HepG2 (cell line): ENCODE results near the gene STK39. TPM values are rescaled to one million over a fixed set of nuclear protein-coding genes. Genes with fewer than 3 reads are reported as not detected.

Experiments
- ATAC-seq: fragments of 200-7000 bp; cut with Tn5 transposase; 3 replicates; pipeline ENCODE4 v1.9.1; 2020; ENCODE audit warnings: mild to moderate bottlenecking, moderate library complexity
- BruUV-seq: library from RNA; stranded (reverse); fragments of 400-500 nt; replicated peaks from 2 replicates; lab custom pipeline; 2021; lab: Mats Ljungman, UMichigan
- CTCF ChIA-PET: fragments of 300-600 bp; formaldehyde crosslinking; extraction: SDS; loops from one replicate; lab custom pipeline; 2021; ENCODE audit warnings: low total read pairs, inconsistent platforms, low intra/inter-chr PET ratio; lab: Yijun Ruan, JAX
- POLR2A ChIA-PET: fragments of 350-600 bp; sonication (Branson Sonifier 250); formaldehyde crosslinking; loops from one replicate; lab custom pipeline; 2020; ENCODE audit warnings: antibody characterized with exemption, inconsistent platforms; lab: Yijun Ruan, JAX
- DNase-seq: peaks from one replicate; pipeline ENCODE4 v3.0.0-alpha.2; 2015; ENCODE audit warnings: low spot score
- FAIRE-seq: peaks from 3 replicates; lab custom pipeline; 2011; peaks lifted over from hg19 to GRCh38; lab: Jason Lieb, UNC
- H2AFZ ChIP-seq: one replicate; pipeline ENCODE4 v1.6.1; 2011; ENCODE audit warnings: low read length, inconsistent platforms
- H3K27ac ChIP-seq: fragments of 300-600 bp; 3 replicates; pipeline ENCODE4 v1.8.0; 2011; ENCODE audit warnings: mixed run types, mild to moderate bottlenecking, mixed read lengths, low read length, inconsistent platforms; ENCODE audit not compliant: insufficient read depth; ENCODE audit errors: extremely low read length
- H3K27me3 ChIP-seq, 2 experiments: fragments of 200-600 bp in 1 of 2; 2 replicates in 1 of 2; 3 replicates in 1 of 2; pipeline versions ENCODE4 v1.6.0 to v1.8.0; 2011; ENCODE audit warnings: low read length in 2 of 2, mild to moderate bottlenecking in 2 of 2, moderate library complexity in 2 of 2, inconsistent platforms in 1 of 2; ENCODE audit not compliant: insufficient read depth in 2 of 2, control insufficient read depth in 1 of 2
- H3K36me3 ChIP-seq, 2 experiments: fragments of 200-600 bp in 1 of 2; replicated peaks in 1 of 2; 2 replicates in 1 of 2; 3 replicates in 1 of 2; pipeline versions ENCODE4 v1.5.1 to v1.8.0; 2011; ENCODE audit warnings: low read length in 2 of 2, inconsistent platforms in 1 of 2; ENCODE audit not compliant: insufficient read depth in 2 of 2, control insufficient read depth in 1 of 2
- H3K4me1 ChIP-seq: 2 replicates; pipeline ENCODE4 v1.5.1; 2012; ENCODE audit warnings: low read length, inconsistent platforms; ENCODE audit not compliant: insufficient read depth
- H3K4me2 ChIP-seq: 2 replicates; pipeline ENCODE4 v1.6.0; 2011; ENCODE audit warnings: low read depth, low read length, inconsistent platforms
- H3K4me3 ChIP-seq, 3 experiments: fragments of 200-600 bp in 1 of 3; sonication (generic), shearing (Covaris generic) in 1 of 3; replicated peaks in 1 of 3; 2 replicates each; pipeline ENCODE4 v1.5.1; 2011 to 2016; ENCODE audit warnings: low read length in 3 of 3, inconsistent platforms in 2 of 3, low read depth in 2 of 3, mild to moderate bottlenecking in 2 of 3, control low read depth in 1 of 3, mixed read lengths in 1 of 3; ENCODE audit not compliant: insufficient read depth in 1 of 3
- H3K79me2 ChIP-seq: one replicate; pipeline ENCODE4 v1.6.1; 2011; ENCODE audit warnings: low read length, inconsistent platforms; ENCODE audit not compliant: insufficient read depth
- H3K9ac ChIP-seq: 2 replicates; pipeline ENCODE4 v1.6.0; 2011; ENCODE audit warnings: mild to moderate bottlenecking, low read depth, low read length, inconsistent platforms; ENCODE audit not compliant: insufficient read depth
- H3K9me3 ChIP-seq: 2 replicates; pipeline ENCODE4 v1.5.1; 2012; ENCODE audit warnings: mild to moderate bottlenecking, low read length
- H4K20me1 ChIP-seq: 2 replicates; pipeline ENCODE4 v1.6.0; 2011; ENCODE audit warnings: inconsistent platforms, mild to moderate bottlenecking, low read length, moderate library complexity; ENCODE audit not compliant: insufficient read depth
- ASH2L ChIP-seq: fragments of 300-600, 200-600 bp; sonication (generic); IDR thresholded peaks from 2 replicates; pipeline ENCODE4 v1.7.0; 2017; ENCODE audit warnings: low read depth, mild to moderate bottlenecking, moderate library complexity, mixed read lengths, low read length; ENCODE audit not compliant: insufficient read length
- BRD4 ChIP-seq: sonication (generic); formaldehyde crosslinking; IDR thresholded peaks from 2 replicates; pipeline ENCODE4 v1.4.0; 2020; ENCODE audit warnings: missing genetic modification reagents
- CHD2 ChIP-seq: IDR thresholded peaks from 2 replicates; pipeline ENCODE4 v1.6.1; 2011; ENCODE audit warnings: low read depth, low read length, improper control_type of control experiment
- FOXJ3 ChIP-seq: sonication (generic); formaldehyde crosslinking; IDR thresholded peaks from 2 replicates; pipeline ENCODE4 v1.4.0; 2020; ENCODE audit warnings: missing genetic modification reagents, mild to moderate bottlenecking, borderline replicate concordance
- FOXO1 ChIP-seq: sonication (generic); formaldehyde crosslinking; IDR thresholded peaks from 2 replicates; pipeline ENCODE4 v1.4.0; 2020; ENCODE audit warnings: missing genetic modification reagents
- HMG20A ChIP-seq: IDR thresholded peaks from 2 replicates; pipeline ENCODE4 v1.6.1; 2016; ENCODE audit warnings: borderline replicate concordance
- KDM5B ChIP-seq: sonication (generic); formaldehyde crosslinking; IDR thresholded peaks from 2 replicates; pipeline ENCODE4 v1.4.0; 2020; ENCODE audit warnings: missing genetic modification reagents, mild to moderate bottlenecking, borderline replicate concordance
- KLF11 ChIP-seq: IDR thresholded peaks from 2 replicates; pipeline ENCODE4 v1.6.1; 2016; ENCODE audit warnings: missing compliant biosample characterization
- MLX ChIP-seq: IDR thresholded peaks from 2 replicates; pipeline ENCODE4 v1.6.1; 2016
- NFYC ChIP-seq: IDR thresholded peaks from 2 replicates; pipeline ENCODE4 v1.6.1; 2016; ENCODE audit warnings: missing genetic modification reagents, missing compliant biosample characterization
- PCBP1 ChIP-seq: fragments of 200-400 bp; formaldehyde crosslinking; IDR thresholded peaks from 2 replicates; pipeline ENCODE4 v1.6.1; 2017; ENCODE audit warnings: mild to moderate bottlenecking, low read depth, low read length, borderline replicate concordance
- SOX6 ChIP-seq, 2 experiments: fragments of 450-650 bp in 1 of 2; sonication (generic) in 1 of 2; formaldehyde crosslinking in 1 of 2; IDR thresholded peaks; 2 replicates each; pipeline versions ENCODE4 v1.4.0 to v1.6.1; 2017 to 2020; ENCODE audit warnings: antibody characterized with exemption in 1 of 2, mild to moderate bottlenecking in 1 of 2, missing genetic modification reagents in 1 of 2
- SRY ChIP-seq: sonication (generic); formaldehyde crosslinking; IDR thresholded peaks from 2 replicates; pipeline ENCODE4 v1.8.0; 2022; ENCODE audit warnings: mild to moderate bottlenecking, missing genetic modification reagents
- TBX3 ChIP-seq: fragments of 450-650 bp; IDR thresholded peaks from 2 replicates; pipeline ENCODE4 v1.6.1; 2017; ENCODE audit warnings: antibody characterized with exemption, mild to moderate bottlenecking, inconsistent platforms, borderline replicate concordance
- ZFP41 ChIP-seq: sonication (generic); formaldehyde crosslinking; IDR thresholded peaks from 2 replicates; pipeline ENCODE4 v1.4.0; 2020; ENCODE audit warnings: mild to moderate bottlenecking, missing genetic modification reagents, borderline replicate concordance
- ZNF574 ChIP-seq: sonication (generic); formaldehyde crosslinking; IDR thresholded peaks from 2 replicates; pipeline ENCODE4 v1.4.0; 2020; ENCODE audit warnings: missing genetic modification reagents
- ZNF768 ChIP-seq: sonication (generic); formaldehyde crosslinking; IDR thresholded peaks from 2 replicates; pipeline ENCODE4 v1.4.0; 2020; ENCODE audit warnings: missing genetic modification reagents
- ZSCAN22 ChIP-seq: sonication (generic); formaldehyde crosslinking; IDR thresholded peaks from 2 replicates; pipeline ENCODE4 v1.4.0; 2020; ENCODE audit warnings: mild to moderate bottlenecking, missing genetic modification reagents
- WGBS: methylation state at CpG from one replicate; pipeline ENCODE4 v1.1.6; 2017; ENCODE audit warnings: low lambda C conversion rate; 5-methylcytosine and 5-hydroxymethylcytosine counted together
- in situ Hi-C: cut with HindIII; loops from 2 replicates; pipeline ENCODE4 v1.10.0; 2017; ENCODE audit warnings: low pct_unique_long_range_greater_than_20kb; ENCODE audit not compliant: extremely low pct_ligation_motif_present
- intact Hi-C: fragments of 100-400 bp; cut with micrococcal nuclease; formaldehyde crosslinking; loops from one replicate; pipeline ENCODE4 v1.10.0; 2022; ENCODE audit not compliant: unreplicated experiment
- polyA plus RNA-seq, 8 experiments: library from polyadenylated mRNA; depleted of rRNA in 3 of 8; stranded (reverse) in 7 of 8; unstranded in 1 of 8; fragments of >200 nt; fragmentation: Illumina TruSeq in 4 of 8; extraction: Trizol in 4 of 8; gene quantifications; 2 replicates each; pipeline versions ENCODE4 v1.2.1 to v1.2.3, GENCODE V29; 2011 to 2016; ENCODE audit warnings: low read depth in 4 of 8, missing spikeins in 1 of 8, mixed read lengths in 1 of 8; ENCODE audit not compliant: insufficient read depth in 1 of 8
- total RNA-seq, 5 experiments: library from RNA; depleted of rRNA; stranded (reverse); fragments of >200 nt; fragmentation: Illumina TruSeq; extraction: Trizol; gene quantifications; 2 replicates each; pipeline ENCODE4 v1.2.3, GENCODE V29; 2016; ENCODE audit warnings: low read depth in 1 of 5

Gene STK39
- total and polyA plus RNA-seq, 2 of the 13 experiments (the other 11 are each of a cell fraction or from before 2014, with no cell fraction given), result 27.3 to 38.4 TPM

- Histone ChIP-seq H2AFZ (no peak overlapping the region), H3K79me2 (no peaks in the 10 kb centered on the region), H3K27me3 (peaks cover 0 to 8% of the 10 kb centered on the region in 2 experiments; a peak in 3 of 5 replicates), H3K36me3 (no peaks in the 10 kb centered on the region), H4K20me1 (no peaks in the 10 kb centered on the region), H3K4me2 (no peak overlapping the region), H3K9ac (no peak overlapping the region), H3K27ac (no peak overlapping the region), H3K4me3 (no peak overlapping the region), H3K9me3 (no peaks in the 10 kb centered on the region), H3K4me1 (no peaks in the 10 kb centered on the region)
- DNase-seq (no peak), ATAC-seq (no peak), FAIRE-seq (no peak)
- POLR2A ChIA-PET, result no interaction called here
- intact Hi-C loops (no loop called here), in situ Hi-C loops (no loop called here)
- CTCF ChIA-PET, result no interaction called here
- BruUV-seq, result no TSS peak
- 2% methylated on average over 2 of the region's 2 CpGs for WGBS
- TF ChIP-seq ZSCAN22 (no peak), KLF11 (CRISPR knock-in tag) (no peak), ZNF768 (CRISPR knock-in tag) (no peak), TBX3 (no peak), ASH2L (no peak), HMG20A (no peak), FOXO1 (CRISPR knock-in tag) (no peak), CHD2 (no peak)
These were observed 321.6 kb downstream of the STK39 start for GRCh38 chr2:167925758-167926157.

GRCh38 chr2:167924556-167924955, 322.8 kb downstream of the STK39 start:
- intact Hi-C loops (no loop called here), in situ Hi-C loops (no loop called here)
- ChIA-PET CTCF (no interaction called here), POLR2A (no interaction called here)
- Histone ChIP-seq H4K20me1 (no peaks in the 10 kb centered on the region), H3K9ac (no peak overlapping the region), H3K4me3 (no peak overlapping the region), H3K9me3 (no peaks in the 10 kb centered on the region), H3K4me2 (no peak overlapping the region), H3K27ac (no peak overlapping the region), H3K36me3 (no peaks in the 10 kb centered on the region), H3K27me3 (peaks cover 0 to 8% of the 10 kb centered on the region in 2 experiments; a peak in 2 of 5 replicates), H3K79me2 (no peaks in the 10 kb centered on the region), H3K4me1 (no peaks in the 10 kb centered on the region), H2AFZ (no peak overlapping the region)
- no peak for DNase-seq
- BruUV-seq, result no TSS peak
- no peak; the same call in 1 of the 3 replicates for ATAC-seq
- WGBS, result 47% methylated on average over 4 of the region's 4 CpGs
- no peak for FAIRE-seq
- no peak for TF ChIP-seq ZFP41
- TF ChIP-seq SRY, result no peak
- no peak for TF ChIP-seq ZNF574 (CRISPR knock-in tag)
- TF ChIP-seq MLX, result no peak
- no peak for TF ChIP-seq CHD2
- TF ChIP-seq KDM5B (CRISPR knock-in tag), result no peak
- no peak for TF ChIP-seq NFYC (CRISPR knock-in tag)
- TF ChIP-seq PCBP1, result no peak
- no peak for TF ChIP-seq BRD4 (CRISPR knock-in tag)
- no peak for TF ChIP-seq FOXJ3
- TF ChIP-seq SOX6 (IDR thresholded peaks at IDR 0.05), result no peak
- TF ChIP-seq SOX6 (CRISPR knock-in tag; IDR thresholded peaks at IDR 0.05), result no peak
